GDM1 (cell line): ENCODE measurements around the gene ZNF101.

ENCODE experiments used
- DNase-seq: peaks from one replicate; lab custom pipeline; 2025; lab: John Stamatoyannopoulos, UW

Gene ZNF101

DNA sequence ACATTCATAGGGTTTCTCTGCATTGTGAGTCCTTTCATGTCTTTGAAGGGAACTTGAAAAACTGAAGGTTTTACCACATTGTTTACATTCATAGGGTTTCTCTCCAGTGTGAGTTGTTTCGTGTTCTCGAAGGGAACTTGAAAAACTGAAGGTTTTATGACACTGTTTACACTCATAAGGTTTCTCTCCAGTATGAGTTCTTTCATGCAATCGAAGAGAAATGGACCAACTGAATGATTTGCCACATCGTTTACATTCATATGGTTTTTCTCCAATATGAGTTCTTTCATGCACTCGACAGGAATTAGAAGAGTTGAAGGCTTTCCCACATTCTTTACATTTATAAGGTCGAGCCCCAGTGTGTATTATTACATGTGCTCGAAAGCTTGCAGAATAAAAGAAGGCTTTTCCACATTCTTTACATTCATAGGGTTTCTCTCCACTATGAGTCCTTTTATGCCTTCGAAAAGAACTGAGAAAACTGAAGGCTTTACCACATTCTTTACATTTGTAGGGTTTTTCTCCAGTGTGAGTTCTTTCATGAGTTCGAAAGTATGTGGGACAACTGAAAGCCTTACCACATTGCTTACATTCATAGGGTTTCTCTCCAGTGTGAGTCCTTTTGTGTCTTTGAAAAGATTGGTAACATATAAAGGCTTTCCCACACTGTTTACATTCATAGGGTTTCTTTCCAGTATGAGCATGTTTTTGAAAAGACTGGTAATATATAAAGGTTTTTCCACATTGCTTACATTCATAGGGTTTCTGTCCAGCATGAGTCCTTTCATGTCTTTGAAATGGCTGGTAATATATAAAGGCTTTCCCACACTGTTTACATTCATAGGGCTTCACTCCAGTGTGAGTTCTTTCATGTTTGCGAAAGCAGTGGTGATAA lies 43.5 kb downstream of the ZNF101 start:
- no peak for DNase-seq

DNA sequence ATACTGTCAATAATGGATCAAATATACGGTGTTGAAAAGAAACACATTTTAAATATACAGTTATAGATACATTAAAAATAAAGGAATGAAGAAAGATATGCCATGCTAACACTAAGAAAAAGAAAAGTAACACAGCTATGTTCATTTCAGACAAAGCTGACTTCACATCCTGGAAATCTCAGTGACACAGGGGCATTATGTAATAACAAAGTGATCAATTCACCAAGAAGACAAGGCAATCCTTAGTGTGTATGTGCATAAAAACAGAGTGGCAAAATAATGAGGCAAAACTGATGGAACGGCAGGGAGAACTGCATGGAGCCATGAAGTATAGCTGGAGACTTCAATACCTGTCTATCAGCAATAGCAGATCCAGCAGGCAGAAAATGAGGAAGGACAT lies 51.2 kb downstream of the ZNF101 start:
- no peak for DNase-seq

GRCh38 chr19:19721896-19722295 lies 53.3 kb downstream of the ZNF101 start:
- DNase-seq: no peak

DNA sequence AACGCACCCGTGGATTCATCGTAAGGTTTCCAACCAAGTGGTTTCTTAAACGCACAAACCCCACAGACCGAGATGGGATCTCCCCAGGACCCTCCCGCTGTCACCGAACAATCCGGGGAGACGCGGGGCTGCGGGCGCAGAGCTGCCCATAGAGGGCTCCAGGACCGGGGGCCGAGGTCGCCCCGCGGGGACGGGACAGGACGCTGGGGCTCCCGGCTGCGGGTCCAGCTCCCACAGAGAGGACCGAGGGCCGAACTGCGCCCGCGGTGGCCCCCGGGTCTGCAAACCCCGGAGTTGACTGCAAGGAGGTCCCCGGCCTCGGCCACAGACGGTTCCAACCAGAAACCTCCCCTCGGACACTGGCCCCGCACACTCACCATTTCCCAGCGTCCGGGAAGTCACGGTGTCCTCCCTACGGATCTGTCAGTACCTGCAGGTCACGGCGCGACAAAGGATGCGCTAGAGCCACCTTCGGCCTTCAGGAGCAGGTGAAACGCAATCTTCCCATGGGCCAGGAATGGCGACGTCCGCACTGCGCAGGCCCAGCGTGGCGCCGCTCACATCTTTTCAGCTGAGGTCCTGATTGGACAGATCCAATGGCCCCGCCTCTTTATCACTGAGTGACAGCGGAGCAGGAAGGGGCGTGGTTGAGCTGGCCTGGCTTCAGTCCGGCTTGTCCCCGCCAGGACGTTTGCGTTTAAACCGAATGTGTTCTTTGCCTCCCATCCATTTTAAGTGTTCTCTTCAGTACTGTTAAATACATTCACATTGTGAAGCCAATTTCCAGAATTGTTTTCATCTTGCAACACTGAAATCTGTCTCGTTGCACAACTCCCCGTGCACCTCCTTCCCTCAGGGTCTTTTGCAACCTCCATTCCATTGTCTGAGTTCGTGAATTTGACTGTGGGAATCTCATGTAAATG lies 64.2 kb downstream of the ZNF101 start, which contains the start of gene ZNF14:
Gene ZNF14, minus strand, starts transcription at position 534 of the 923 bp plus-strand sequence. Its CDS starts 154 bp downstream, at position 380.
- peak; percentile 84 for DNase-seq
